CD14-positive monocyte (primary cell): ENCODE results near the gene G6PC1. TPM values are rescaled to one million over a fixed set of nuclear protein-coding genes. Genes with fewer than 3 reads are reported as not detected.
A peak's percentile ranks its signal among the peaks of the same experiment; 100 is the strongest.

ENCODE experiments used
- DNase-seq, 3 donors: peaks; one replicate each; pipeline ENCODE4 v3.0.0-alpha.2; 2011 to 2022
- H2AFZ ChIP-seq: 2 replicates; pipeline ENCODE4 v1.6.0; 2012; ENCODE audit warnings: mild to moderate bottlenecking, low read depth, low read length, inconsistent platforms; ENCODE audit not compliant: insufficient read depth, poor library complexity, severe bottlenecking
- H3K27ac ChIP-seq, 2 donors: 1 replicate in 1 of 2; 2 replicates in 1 of 2; pipeline ENCODE4 v1.5.1; 2012 to 2013; ENCODE audit warnings: low read length in 2 of 2, control low read depth in 1 of 2, inconsistent platforms in 1 of 2, low read depth in 1 of 2, mild to moderate bottlenecking in 1 of 2
- H3K27me3 ChIP-seq, 2 donors: one replicate each; pipeline versions ENCODE4 v1.6.0 to v1.6.1; 2011 to 2013; ENCODE audit warnings: low read length in 2 of 2; ENCODE audit not compliant: control insufficient read depth in 2 of 2, insufficient read depth in 2 of 2
- H3K36me3 ChIP-seq, 2 donors: replicated peaks in 1 of 2; 1 replicate in 1 of 2; 2 replicates in 1 of 2; pipeline versions ENCODE4 v1.5.1 to v1.6.1; 2012 to 2013; ENCODE audit warnings: low read length in 2 of 2, control low read depth in 1 of 2, inconsistent platforms in 1 of 2, mild to moderate bottlenecking in 1 of 2; ENCODE audit not compliant: insufficient read depth in 2 of 2, control insufficient read depth in 1 of 2
- H3K4me1 ChIP-seq, 2 donors: 1 replicate in 1 of 2; 2 replicates in 1 of 2; pipeline versions ENCODE4 v1.5.1 to v1.6.1; 2012 to 2013; ENCODE audit warnings: low read length in 2 of 2, control low read depth in 1 of 2, inconsistent platforms in 1 of 2, mild to moderate bottlenecking in 1 of 2, moderate library complexity in 1 of 2; ENCODE audit not compliant: insufficient read depth in 2 of 2, control insufficient read depth in 1 of 2
- H3K4me2 ChIP-seq: replicated peaks from 2 replicates; pipeline ENCODE3; 2012; ENCODE audit warnings: low read length, moderate library complexity, mild to moderate bottlenecking; ENCODE audit not compliant: poor library complexity, severe bottlenecking; ENCODE audit errors: extremely low read depth
- H3K4me3 ChIP-seq, 3 experiments: fragments of 200-600 bp in 1 of 3; sonication (generic) in 1 of 3; replicated peaks in 1 of 3; 1 replicate in 2 of 3; 2 replicates in 1 of 3; pipeline ENCODE4 v1.5.1; 2011 to 2013; ENCODE audit warnings: low read length in 3 of 3, mild to moderate bottlenecking in 3 of 3, control low read depth in 2 of 3, low read depth in 2 of 3, inconsistent platforms in 1 of 3, moderate library complexity in 1 of 3
- H3K79me2 ChIP-seq: 2 replicates; pipeline ENCODE4 v1.6.0; 2012; ENCODE audit warnings: mild to moderate bottlenecking, control low read depth, inconsistent platforms, low read length, moderate library complexity; ENCODE audit not compliant: insufficient read depth
- H3K9ac ChIP-seq: 2 replicates; pipeline ENCODE4 v1.6.0; 2017; ENCODE audit warnings: low read length, mild to moderate bottlenecking; ENCODE audit not compliant: insufficient read depth, poor library complexity, severe bottlenecking
- H3K9me3 ChIP-seq, 2 donors: replicated peaks in 1 of 2; 1 replicate in 1 of 2; 2 replicates in 1 of 2; pipeline versions ENCODE4 v1.5.1 to v1.6.1; 2012 to 2013; ENCODE audit warnings: low read length in 2 of 2, control low read depth in 1 of 2; ENCODE audit not compliant: control insufficient read depth in 1 of 2, insufficient read depth in 1 of 2
- H4K20me1 ChIP-seq: 2 replicates; pipeline ENCODE4 v1.6.0; 2012; ENCODE audit warnings: mild to moderate bottlenecking, low read length, control low read depth, moderate library complexity; ENCODE audit not compliant: insufficient read depth
- H3K27ac Mint-ChIP-seq, 7 donors: one replicate each; pipeline ENCODE4 v1.8.0; 2020; ENCODE audit warnings: mild to moderate bottlenecking in 7 of 7, mixed read lengths in 7 of 7, moderate library complexity in 6 of 7, inconsistent platforms in 2 of 7
- H3K27me3 Mint-ChIP-seq, 3 donors: one replicate each; pipeline ENCODE4 v1.8.0; 2021 to 2022; ENCODE audit warnings: low read depth in 3 of 3, mild to moderate bottlenecking in 3 of 3, mixed read lengths in 3 of 3, moderate library complexity in 3 of 3, inconsistent platforms in 1 of 3
- H3K36me3 Mint-ChIP-seq, 2 donors: one replicate each; pipeline ENCODE4 v1.8.0; 2020; ENCODE audit warnings: mixed read lengths in 2 of 2, inconsistent platforms in 1 of 2, mild to moderate bottlenecking in 1 of 2
- H3K4me1 Mint-ChIP-seq: one replicate; pipeline ENCODE4 v1.8.0; 2020; ENCODE audit warnings: mild to moderate bottlenecking, mixed read lengths
- H3K4me3 Mint-ChIP-seq, 2 donors: one replicate each; pipeline ENCODE4 v1.8.0; 2020; ENCODE audit warnings: mild to moderate bottlenecking in 2 of 2, mixed read lengths in 2 of 2, moderate library complexity in 1 of 2
- H3K9me3 Mint-ChIP-seq, 7 donors: one replicate each; pipeline ENCODE4 v1.8.0; 2020 to 2022; ENCODE audit warnings: mixed read lengths in 7 of 7, mild to moderate bottlenecking in 6 of 7, moderate library complexity in 6 of 7, inconsistent platforms in 2 of 7
- CTCF ChIP-seq: fragments of 200-600 bp; IDR thresholded peaks from one replicate; pipeline ENCODE4 v1.8.0; 2022; ENCODE audit warnings: antibody characterized with exemption, mild to moderate bottlenecking
- WGBS: methylation state at CpG from one replicate; pipeline ENCODE4 v1.1.5; 2013; ENCODE audit warnings: missing lambda C conversion rate; ENCODE audit not compliant: insufficient coverage; 5-methylcytosine and 5-hydroxymethylcytosine counted together
- intact Hi-C, 2 donors: fragments of 100-400 bp; cut with micrococcal nuclease; formaldehyde crosslinking; loops; one replicate each; pipeline versions ENCODE4 v1.15.0 to v1.15.1; 2023
- polyA plus RNA-seq, 3 donors: library from polyadenylated mRNA; depleted of rRNA in 1 of 3; unstranded in 2 of 3; stranded (reverse) in 1 of 3; fragments of 300-500 nt in 2 of 3; fragments of >200 nt in 1 of 3; fragmentation: Illumina TruSeq in 2 of 3; gene quantifications; 1 replicate in 2 of 3; 2 replicates in 1 of 3; pipeline ENCODE4 v1.2.3, GENCODE V29; 2012 to 2021

Gene G6PC1
- polyA plus RNA-seq, 3 donors, result not detected

- 20% methylated on average over 1 of the region's 5 CpGs for WGBS
Measured at GRCh38 chr17:42924891-42925290, 24.3 kb downstream of the G6PC1 start.

GRCh38 chr17:42928714-42929496 is 28.3 kb downstream of the G6PC1 start:
- peak overlapping the region; percentile 90 to 96 for H3K27ac ChIP-seq
- no peaks in the 10 kb centered on the region for H3K79me2 ChIP-seq
- peak; percentile 84 for TF ChIP-seq CTCF
- H3K9me3 ChIP-seq, result no peaks in the 10 kb centered on the region
- 5% methylated on average over 6 of the region's 9 CpGs for WGBS
- H3K4me1 Mint-ChIP-seq, result peaks cover 17% of the 10 kb centered on the region
- no peaks in the 10 kb centered on the region for H3K9me3 Mint-ChIP-seq
- peak overlapping the region; percentile 67 for H3K4me2 ChIP-seq
- no peaks in the 10 kb centered on the region for H3K36me3 ChIP-seq
- H4K20me1 ChIP-seq, result no peaks in the 10 kb centered on the region
- H3K36me3 Mint-ChIP-seq, result no peaks in the 10 kb centered on the region
- peaks cover 0 to 5% (median under 1%) of the 10 kb centered on the region in 3 donors for H3K27me3 Mint-ChIP-seq
- peak overlapping the region; percentile 63 to 84 for H3K4me3 Mint-ChIP-seq
- no peaks in the 10 kb centered on the region for H3K27me3 ChIP-seq
- H3K4me3 ChIP-seq, result peak overlapping the region; percentile 29 to 65 (median 46)
- H3K27ac Mint-ChIP-seq, result peak overlapping the region; percentile 96 to 99 (median 98)
- intact Hi-C loops, result no loop called here
- H3K4me1 ChIP-seq, result peaks cover 20 to 23% of the 10 kb centered on the region in 2 donors
- H3K9ac ChIP-seq, result peak overlapping the region; percentile 71
- peak overlapping the region; percentile 67 for H2AFZ ChIP-seq
- peak; percentile 87 to 94 (median 89) for DNase-seq

More at GRCh38 chr17:42924891-42925290, 24.3 kb downstream of the G6PC1 start:
- intact Hi-C loops, result no loop called here
- TF ChIP-seq CTCF, result no peak
- Histone ChIP-seq H3K27ac (no peak overlapping the region), H3K4me2 (no peak overlapping the region), H3K27me3 (no peaks in the 10 kb centered on the region), H2AFZ (peak overlapping the region; percentile 73), H3K4me3 (no peak overlapping the region), H3K9me3 (no peaks in the 10 kb centered on the region), H3K79me2 (no peaks in the 10 kb centered on the region), H3K4me1 (peaks cover 20 to 23% of the 10 kb centered on the region in 2 donors), H4K20me1 (no peaks in the 10 kb centered on the region), H3K36me3 (no peaks in the 10 kb centered on the region), H3K9ac (no peak overlapping the region)
- Mint-ChIP-seq H3K4me3 (no peak overlapping the region), H3K36me3 (no peaks in the 10 kb centered on the region), H3K27ac (no peak overlapping the region), H3K4me1 (peaks cover 17% of the 10 kb centered on the region), H3K27me3 (no peaks in the 10 kb centered on the region), H3K9me3 (no peaks in the 10 kb centered on the region)
- DNase-seq, result no peak
